Stimulated activated CD4-positive, alpha-beta T cell treated with anti-CD3 and anti-CD28 coated beads, TNF-alpha, amount 100 ng/mL, for 1 hour (primary cell): ENCODE measurements around the gene ULK3.

Experiments
- DNase-seq, 3 donors: peaks; one replicate each; pipeline ENCODE4 v3.0.0-alpha.2; 2020; ENCODE audit warnings: low read depth in 3 of 3, low spot score in 1 of 3

Gene ULK3

DNA sequence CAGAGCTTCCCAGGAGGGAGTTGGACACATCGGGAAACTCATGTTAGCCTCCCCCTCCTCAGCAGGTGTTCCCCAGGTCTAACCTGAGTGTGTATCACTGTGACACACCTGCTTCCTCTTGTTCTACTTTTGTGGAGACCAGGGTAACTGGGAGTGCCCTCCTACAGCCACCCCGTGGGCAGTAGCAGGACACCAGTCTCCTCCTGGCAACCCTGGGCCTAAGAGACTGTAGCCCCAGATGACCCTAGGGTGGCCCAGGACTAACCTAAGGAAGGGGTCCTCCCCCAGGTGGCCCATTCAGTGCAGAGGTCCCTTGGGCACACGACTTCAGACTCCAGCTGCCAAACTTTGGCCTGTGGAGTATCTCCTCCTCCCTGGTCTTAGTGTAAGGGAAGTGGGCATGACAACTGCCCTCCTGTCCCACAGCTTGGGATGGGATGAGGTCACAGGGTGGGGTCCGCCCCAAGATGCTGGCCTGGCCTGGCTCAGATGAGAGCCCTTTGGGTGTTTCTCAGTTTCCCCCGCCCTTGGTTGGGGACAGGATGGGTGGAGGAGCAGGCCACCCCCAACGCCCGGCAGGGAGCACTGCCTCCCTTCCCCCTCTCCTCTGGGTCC lies 56.3 kb downstream of the ULK3 start:
- no peak for DNase-seq
